Limb (tissue), 2 donors: ENCODE data around the gene OR1I1.

Experiments used
- DNase-seq, 2 donors: peaks; one replicate each; pipeline ENCODE4 v3.0.0-alpha.2; 2016; ENCODE audit errors: extremely low spot score in 2 of 2

The OR1I1 gene

DNA sequence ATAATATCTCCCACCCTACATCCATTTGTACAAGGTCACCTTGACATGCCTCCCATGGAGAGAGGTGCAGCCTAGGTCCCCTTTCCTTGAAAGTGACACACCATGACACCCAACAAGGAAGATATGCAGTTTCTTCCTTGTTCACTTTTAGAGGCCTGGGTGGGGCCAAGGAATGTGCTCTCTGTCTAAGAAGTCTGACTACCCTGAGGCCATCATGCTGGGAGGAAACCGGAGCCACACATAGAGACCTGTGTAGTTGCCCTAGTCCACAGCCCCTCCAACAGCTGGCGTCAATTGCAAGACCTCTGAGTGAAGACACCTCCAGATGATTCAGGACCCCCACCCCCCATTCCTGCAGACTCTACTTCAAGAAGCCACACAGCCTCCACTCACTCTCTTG is 36.2 kb downstream of the OR1I1 start:
- no peak for DNase-seq

DNA sequence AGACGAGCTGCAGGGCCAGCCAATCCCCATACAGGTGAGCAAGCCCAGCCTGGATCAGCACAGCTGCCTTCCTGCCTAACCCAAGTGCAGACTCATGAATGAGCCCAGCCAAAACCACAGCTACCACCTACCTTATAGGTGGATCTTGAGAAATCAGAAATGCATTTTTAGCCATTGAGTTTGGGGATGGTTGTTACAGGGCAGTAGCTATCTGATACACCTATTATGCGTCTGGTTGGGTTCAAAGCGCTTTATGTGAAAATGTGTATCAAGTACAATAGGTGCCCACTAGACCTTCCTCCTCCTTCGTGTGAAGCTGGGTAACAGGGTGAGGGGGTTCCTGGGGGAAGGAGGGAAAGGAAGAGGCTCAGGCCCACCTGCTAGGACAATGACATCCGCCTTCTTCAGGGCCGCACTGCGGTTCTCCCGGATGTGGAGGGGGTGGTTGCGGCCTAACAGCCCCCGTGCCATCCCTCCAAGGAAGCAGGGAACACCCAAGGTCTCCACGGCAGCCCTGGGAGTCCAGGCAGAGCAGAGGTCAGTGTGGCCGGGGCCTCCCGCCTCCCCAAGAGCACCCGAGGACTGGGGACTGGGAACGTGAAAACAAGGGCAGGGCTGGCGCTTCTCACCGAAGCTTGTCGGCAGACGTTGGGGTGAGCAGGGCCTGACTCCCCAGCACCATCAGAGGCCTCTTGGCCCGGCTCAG is 36.9 kb downstream of the OR1I1 start:
- no peak for DNase-seq

DNA sequence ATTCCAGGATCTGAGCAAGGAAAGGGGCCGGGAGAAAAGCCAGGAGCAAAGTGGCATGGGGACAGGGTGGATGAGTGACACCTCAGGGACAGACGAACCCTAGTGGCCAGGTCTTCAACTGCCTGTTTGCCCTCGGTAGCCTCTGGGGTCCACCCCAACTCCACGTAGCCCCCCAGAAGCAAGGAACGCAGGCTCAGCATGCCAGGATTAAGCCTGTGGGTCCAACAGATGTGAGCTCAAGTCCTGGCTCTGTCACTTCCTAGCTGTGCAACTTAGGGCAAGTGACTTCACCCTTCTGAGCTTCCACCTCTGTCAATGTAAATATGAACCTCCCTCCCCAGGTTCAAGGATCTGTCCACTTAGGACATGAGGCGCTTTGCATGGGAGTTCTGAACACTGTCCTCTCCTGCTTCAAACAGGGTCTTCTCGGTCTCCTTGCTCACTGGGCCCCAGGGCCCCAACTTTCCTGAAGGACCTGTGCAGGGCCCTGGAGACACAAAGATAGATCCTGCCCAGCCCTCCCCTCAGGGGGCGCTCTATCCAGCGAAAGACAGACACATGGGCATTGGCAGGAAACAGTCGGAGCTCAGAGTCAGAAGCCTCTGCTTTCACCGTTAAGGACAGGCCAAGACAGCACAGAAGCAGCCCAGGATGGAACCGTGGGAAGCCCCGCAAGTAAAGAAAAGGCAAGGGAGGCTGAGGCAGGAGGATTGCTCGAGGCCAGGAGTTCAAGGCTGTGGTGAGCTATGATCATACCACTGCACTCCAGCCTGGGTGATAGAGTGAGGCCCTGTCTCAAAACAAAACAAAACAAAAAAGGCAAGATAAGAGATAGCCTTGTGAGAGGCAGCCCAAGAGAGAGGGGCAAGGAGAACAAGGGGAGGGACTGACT is 38.4 kb downstream of the OR1I1 start:
- DNase-seq: no peak

DNA sequence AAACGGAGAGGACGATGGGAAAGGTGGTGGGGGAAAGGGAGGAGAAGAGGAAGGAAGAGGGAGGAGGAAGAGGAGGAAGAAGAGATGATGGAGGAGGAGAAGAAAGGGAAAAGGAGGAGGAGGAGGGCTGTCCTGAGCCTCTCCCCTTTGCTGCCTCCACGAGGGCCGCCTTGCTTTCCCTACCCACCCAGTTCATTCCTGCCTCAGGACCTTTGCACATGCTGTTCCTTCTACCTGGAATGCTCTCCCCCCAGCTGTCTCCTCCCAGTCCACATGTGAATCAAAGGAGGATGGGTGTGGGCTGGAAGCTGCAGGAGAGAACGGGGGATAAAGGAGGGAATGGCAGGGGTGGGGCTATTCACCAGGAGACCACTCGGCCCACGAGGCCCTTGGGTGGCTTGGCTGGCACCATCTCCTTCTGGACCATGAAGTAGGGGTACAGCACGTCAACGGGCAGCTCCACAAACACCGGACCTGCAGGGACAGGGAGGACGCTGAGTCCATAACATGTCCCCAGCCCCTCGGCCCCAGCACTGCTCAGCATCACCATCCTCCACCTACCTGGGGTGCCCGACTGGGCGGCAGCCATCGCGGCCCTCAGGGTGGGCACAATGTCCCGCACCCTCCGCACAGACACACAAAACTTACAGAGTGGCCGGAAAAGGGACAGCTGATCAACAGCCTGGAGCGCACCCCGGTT is 40.5 kb downstream of the OR1I1 start:
- DNase-seq: no peak

DNA sequence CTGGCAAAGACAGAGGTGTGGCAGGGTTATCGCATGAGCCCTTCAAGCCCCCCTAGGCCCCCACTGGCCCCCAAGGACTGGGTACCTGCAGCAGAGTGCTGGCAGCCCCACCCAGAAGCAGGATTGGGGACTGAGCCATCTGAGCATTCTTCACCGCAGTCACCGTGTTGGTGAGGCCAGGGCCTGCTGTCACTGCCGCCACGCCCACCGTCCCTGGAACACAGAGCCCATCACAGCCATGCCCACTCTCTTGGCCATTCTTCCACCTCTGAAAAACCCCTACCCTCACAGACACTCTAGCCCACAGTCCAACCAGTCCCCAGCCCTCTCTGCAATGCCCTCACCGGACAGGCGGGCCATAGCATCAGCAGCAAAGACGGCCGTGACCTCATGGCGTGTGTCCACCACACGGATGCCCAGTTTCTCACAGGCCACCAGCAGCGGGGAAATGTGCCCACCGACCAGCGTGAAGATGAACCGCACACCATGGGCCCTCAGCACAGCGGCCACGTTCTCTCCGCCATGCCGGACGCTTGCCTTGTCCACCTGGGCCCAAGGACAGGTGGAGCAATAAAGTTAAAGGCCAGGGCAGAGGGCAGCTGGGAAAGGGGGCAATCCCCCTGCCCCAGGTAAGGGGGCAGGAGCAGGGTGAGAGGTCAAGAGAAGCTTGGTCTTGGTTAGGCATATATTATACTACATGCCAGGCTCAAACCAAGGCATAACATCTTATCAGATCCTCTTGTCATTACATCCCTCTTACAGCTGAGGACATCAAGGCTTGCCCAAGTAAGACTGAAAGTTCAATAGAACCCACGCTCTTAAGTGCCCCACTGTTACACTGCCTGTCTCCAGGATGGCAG is 41.2 kb downstream of the OR1I1 start:
- no peak for DNase-seq

DNA sequence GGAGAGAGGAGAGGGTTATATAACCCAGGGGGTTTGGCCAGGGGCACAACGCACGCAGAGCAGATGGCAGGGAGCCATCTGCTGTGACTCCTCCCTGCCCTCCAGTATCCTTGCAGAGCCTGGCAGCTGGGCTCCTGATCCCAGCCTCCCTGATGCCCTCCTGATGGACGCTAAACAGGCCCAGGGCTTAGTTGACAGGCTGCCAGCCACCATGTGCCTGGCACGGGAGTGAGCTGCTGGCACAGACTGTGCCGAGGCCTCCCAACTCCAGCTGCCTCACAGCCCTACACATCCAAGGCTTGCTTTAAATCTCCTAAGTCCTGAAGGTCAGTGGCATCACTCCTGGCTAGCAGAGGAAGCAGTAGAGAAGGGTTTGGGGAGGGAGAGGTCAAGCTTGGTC is 41.9 kb downstream of the OR1I1 start:
- DNase-seq: no peak

DNA sequence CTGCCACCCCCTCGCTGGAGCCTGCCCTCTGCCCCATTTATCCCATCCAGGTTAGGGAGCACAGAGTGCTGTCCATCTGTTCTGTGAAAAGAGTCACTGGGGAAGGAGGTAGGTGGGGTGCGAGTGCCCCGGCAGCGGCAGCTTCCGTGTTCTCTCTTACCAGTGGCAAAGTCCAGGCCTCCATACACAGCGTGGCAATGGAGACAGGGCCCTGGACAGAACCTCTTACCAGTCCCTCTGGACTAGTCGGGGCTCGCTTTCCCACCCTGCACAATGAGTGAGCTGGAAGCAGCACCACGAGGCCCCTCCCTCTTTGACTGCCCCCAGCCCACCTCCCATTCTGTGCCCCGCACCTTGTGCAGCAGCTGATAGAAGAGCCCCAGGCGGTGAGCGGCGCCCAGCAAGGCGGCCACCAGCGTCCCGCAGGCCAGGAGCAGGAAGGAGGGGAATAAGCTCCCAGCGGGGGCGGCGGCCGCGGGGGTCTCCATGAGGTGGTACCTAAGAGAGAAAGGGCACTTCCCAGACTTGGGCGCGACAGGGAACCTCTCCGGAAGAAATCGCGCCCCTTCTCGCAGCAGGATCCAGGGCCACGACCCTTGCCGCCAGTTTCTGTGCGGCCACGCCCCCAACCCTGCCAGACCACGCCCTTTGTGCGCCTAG is 42.7 kb downstream of the OR1I1 start:
- no peak for DNase-seq

DNA sequence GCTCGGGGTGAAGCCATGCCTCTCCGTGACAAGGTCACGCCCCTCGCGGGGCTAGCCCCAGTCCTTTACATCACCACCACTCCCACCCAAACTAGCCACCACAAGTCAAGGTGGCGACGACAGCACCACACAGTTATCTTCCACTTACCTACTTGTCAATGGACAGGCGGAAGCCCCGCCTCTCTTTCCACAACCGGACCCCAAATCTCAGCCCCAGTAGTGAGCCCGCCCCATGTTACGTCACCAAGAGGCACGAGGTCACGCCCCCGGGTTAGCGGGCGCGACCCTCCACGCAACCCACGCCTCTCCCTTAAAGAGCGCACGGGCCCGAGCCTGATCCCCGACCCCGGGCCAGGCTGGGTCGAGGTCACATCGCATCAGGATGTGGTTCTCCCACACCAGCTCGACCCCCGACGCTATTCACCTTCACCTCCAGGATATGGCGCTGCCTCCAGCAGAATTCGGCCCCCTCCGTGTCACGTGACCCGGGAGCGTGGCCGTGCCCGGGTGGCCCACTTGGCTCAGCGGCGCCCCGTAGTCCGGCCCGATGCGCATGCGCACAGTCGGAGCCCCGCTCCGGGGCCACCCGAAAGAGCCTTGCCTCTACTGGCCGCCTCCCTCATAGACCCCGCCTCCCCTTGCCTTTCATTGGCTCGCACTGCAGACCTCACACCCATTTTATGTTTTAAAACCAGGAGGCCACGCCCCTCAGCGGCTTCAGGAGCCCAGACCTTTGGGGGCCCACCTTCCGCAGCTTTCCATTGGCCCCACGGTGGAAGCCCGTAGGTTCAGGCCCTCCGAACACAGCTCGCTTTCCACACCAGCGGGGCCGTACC is 43.4 kb downstream of the OR1I1 start:
- DNase-seq: peak; percentile 96 to 98

DNA sequence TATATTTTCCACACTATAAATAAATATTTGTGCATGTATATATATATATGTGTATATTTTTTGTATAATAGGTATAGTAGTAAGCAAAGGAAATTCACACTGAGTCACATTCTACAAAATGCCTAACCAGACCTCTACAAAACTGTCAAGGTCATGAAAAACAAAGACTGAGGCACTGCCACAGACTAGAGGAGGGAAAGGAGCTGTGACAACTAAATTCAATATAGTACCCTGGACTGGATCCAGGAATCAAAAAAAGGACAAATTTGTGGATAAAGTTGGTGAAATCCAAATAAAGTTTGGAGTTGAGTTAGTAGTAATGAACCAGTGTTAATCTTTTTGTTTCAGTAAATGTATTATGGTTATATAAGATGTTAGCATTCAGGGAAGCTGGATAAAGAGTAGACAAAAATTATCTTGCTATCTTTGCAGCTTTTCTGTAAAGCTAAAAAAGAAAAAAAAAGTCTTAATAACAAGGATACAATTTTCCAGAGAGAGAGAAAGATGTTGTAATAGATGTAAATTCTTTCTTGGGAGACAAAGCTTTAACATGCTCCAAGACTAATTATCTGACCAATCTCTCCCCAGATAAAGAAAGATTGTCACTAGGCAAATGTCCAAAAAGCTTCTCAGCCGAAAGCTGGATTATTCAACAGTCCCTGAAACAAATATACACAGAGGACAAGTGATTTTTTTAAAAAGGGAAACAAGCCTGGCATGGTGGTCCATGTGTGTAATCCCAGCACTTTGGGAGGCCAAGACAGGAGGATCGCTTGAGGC is 44.3 kb downstream of the OR1I1 start:
- peak in 1 of 2 donors; percentile 4 for DNase-seq

DNA sequence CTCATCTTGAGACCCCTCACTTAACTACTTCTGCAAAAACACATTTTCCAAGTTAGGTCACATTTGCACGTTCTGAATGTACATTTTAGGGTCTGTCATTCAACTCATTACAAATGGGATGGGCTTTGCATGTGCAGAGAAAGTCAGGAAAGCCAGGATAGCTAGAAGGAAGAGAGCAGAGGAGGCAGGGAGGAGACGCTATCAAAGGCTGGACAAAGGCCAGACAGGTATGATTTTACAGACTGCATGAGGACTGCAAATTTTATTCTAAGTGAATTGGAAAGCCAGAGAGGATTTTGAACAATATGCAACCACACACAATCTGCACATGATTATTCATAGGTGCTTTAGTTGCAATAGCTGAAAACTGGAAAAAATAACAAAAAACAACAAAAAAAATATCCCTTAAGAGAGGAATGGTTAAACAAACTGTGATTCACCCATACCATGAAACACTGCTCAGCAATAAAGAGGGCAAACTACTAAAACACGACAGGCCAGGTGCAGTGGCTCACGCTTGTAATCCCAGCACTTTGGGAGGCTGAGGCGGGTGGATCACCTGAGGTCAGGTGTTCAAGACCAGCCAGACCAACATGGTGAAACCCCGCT is 46.3 kb downstream of the OR1I1 start:
- no peak for DNase-seq

DNA sequence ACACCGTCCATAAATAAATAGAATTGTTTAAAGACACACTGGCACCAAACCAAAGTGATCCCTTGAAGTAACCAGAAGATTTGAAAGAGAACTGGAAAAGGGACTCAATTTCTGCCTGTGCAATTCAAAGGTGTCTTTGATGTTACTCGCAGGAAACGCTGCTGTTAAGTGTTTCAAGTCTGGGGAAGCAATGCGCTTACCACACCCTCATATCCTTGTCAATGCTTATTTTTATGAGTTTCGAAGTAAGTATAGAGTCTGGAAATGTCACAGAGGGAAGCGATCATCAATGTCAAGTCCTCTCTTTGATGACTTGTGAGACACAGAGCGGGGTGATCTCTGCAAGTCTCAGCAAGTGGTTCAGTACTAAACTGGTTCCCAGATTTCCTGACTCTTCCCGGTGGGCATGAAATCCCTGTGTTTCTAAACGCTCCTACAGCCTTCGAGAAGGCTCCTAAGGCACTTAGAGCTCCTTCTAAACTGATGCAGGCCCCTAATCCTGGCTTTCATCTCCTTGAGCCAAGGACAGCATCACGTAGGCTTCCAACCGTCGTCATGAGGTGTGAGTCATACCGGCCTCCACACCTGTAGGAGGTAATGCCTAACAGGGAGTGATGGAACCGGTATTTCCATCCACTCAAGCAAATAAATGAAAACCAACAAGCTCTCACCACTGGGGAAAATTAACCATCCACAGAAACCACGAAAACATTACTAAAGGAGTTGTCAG is 48.0 kb downstream of the OR1I1 start:
- DNase-seq: no peak

DNA sequence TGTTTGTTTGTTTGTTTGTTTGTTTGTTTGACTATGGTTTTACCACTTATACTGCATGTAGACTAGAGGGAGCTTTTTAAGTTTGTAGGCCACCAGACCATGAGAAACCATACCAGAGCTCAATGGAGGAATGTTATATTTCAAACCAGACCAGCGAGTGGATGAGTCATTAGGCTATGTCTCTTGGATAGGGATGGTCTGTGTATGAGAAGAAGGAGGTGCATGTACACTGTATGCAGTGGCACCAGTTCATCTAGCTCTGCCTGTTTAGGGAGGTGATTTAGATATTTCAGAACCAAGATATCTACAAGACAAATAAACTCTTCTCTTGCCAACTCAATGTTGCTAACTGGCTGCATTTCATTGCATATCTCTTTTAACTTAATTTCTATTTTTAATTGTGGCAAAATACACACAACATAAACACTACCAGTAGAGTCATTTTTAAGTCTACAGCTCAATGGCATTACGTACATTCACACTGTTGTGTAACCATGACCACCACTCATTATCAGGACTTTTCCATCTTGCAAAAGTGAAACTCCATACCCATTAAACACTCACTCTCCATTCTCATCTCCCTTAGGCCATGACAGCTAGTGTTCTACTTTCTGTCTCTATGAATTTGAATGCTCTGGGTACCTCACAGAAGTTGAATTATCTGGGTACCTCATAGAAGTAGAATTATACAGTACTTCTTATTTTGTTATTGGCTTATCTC is 54.4 kb downstream of the OR1I1 start:
- no peak for DNase-seq

DNA sequence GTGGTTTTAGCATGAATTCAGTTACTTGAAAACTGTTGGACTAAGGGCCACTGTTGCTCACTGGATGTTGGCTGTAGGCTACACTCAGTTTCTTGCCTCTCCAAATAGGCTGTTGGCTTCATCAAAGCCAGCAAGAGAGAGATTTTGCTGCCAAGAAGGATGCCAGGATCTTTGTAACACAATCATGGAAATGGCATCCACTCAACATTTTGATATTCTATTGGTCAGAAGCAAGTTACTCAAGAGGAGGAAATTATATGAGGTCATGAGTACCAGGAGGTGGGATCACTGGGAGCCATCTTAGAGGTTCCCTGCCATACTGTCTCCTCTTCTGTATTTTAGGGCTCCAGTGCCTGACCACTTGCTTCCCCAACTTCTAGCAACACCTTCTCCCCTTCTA is 55.8 kb downstream of the OR1I1 start:
- no peak for DNase-seq

DNA sequence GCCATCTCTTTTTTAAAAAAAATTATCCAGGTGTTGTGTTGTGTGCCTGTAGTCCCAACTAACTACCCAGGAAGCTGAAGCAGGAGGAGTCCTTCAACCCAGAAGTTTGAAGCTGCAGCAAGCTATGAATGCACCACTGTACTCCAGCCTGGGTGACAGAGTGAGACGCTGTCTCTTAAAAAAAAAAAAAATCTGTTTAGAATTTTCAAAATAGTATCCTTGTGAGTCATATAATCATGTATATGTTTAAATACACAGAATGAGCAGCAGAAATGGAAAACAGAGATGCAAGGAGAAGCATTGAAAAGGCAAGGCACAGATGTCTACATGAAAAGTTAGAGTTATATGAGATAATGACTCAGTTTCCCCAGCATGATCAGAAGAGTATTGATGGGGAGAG is 56.4 kb downstream of the OR1I1 start:
- DNase-seq: no peak

DNA sequence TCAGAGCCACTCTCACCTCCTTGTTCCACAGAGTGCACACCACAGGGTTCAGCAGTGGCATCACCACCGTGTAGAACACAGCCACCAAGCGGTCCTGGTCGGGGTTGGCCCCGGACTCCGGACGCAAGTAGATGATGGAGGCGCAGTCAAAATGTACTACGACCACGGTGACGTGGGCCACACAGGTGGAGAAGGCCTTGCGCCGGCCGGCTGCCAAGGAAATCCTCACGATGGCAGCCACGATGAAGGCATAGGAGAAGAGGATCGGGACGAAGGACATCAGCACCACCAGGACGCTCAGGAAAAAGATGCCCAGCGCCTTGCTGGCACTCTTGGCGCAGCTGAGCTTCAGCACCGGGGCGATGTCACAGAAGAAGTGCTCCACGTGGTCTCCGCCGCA is 59.1 kb downstream of the OR1I1 start:
- DNase-seq: no peak

DNA sequence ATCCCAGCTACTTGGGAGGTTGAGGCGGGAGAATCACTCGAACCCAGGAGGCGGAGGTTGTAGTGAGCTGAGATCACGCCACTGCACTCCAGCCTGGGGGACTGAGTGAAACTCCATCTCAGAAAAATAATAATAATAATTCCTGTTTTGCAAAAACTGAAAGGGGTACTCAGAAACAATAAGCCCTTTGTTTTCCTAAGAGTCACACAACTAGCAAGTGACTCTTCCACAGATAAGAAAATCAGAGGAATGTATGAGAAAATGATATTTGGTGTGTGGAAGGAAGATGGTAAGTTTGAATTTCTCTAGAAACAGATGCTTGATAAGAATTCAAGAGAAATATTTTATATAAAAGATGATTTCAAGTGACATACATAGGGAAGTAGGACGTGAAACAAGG is 60.3 kb downstream of the OR1I1 start:
- DNase-seq: no peak
